ENCODE results near the gene MBNL2. TPM values are rescaled to one million over a fixed set of nuclear protein-coding genes. Genes with fewer than 3 reads are reported as not detected.

The MBNL2 gene
- total RNA-seq, 1 experiment from 2014 or later: 74.3 TPM

GRCh38 chr13:97397267-97397666 lies 175.1 kb downstream of the MBNL2 start:
- ChIA-PET POLR2A (interaction anchor here (0.6 to 1.8 kb wide), 6 partner anchors 8 to 35 kb away, joined by 3 to 11 read pairs (median 4); partner anchors contain the start of gene RAP2A), CTCF (interaction anchor here (0.6 to 1.7 kb wide), 8 partner anchors 10 to 272 kb away, joined by 3 to 5 read pairs (median 3); partner anchors contain the start of gene MBNL2)
- intact Hi-C loops (cut with micrococcal nuclease): no loop called here
- Mint-ChIP-seq H3K27ac (ENCODE audit: low read depth, unreplicated experiment) (no peak overlapping the region), H3K9me3 (ENCODE audit: unreplicated experiment) (no peaks in the 10 kb centered on the region), H3K36me3 (ENCODE audit: insufficient read depth, unreplicated experiment) (no peaks in the 10 kb centered on the region), H3K27me3 (ENCODE audit: insufficient read depth, unreplicated experiment) (no peaks in the 10 kb centered on the region), H3K4me3 (ENCODE audit: unreplicated experiment) (no peak overlapping the region), H3K4me1 (ENCODE audit: insufficient read depth, unreplicated experiment) (peaks cover 8% of the 10 kb centered on the region)
- no peak for DNase-seq (ENCODE audit: unreplicated experiment)
- TF ChIP-seq CTCF (IDR thresholded peaks at IDR 0.05; ENCODE audit: unreplicated experiment): no peak
- BruUV-seq (replicated peaks): no TSS peak

DNA sequence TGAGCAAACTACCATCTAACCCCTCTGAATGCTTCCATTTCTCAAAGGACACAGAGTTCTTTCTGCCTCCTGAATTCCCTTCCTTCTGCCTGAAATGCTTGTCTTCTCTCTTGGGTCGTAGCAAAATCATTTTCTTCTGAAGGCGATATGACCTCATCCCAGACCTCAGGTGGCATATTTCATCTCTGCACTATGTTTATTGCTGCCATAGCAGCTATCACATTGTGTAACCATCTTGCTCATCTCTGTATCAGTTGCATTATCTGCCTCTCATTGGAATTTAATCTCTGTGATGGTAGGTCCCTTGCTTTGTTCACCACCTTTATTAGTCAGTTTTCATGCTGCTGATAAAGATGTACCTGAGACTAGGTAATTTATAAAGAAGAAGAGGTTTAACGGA lies 179.3 kb downstream of the MBNL2 start:
- H3K27me3 Mint-ChIP-seq (ENCODE audit: insufficient read depth, unreplicated experiment): no peaks in the 10 kb centered on the region
- DNase-seq (ENCODE audit: unreplicated experiment): no peak
- no peaks in the 10 kb centered on the region for H3K4me1 Mint-ChIP-seq (ENCODE audit: insufficient read depth, unreplicated experiment)
- TF ChIP-seq CTCF (IDR thresholded peaks at IDR 0.05; ENCODE audit: unreplicated experiment): no peak
- no peak overlapping the region for H3K27ac Mint-ChIP-seq (ENCODE audit: low read depth, unreplicated experiment)
- no peaks in the 10 kb centered on the region for H3K9me3 Mint-ChIP-seq (ENCODE audit: unreplicated experiment)
- no peaks in the 10 kb centered on the region for H3K36me3 Mint-ChIP-seq (ENCODE audit: insufficient read depth, unreplicated experiment)
- H3K4me3 Mint-ChIP-seq (ENCODE audit: unreplicated experiment): no peak overlapping the region
- BruUV-seq (replicated peaks): no TSS peak
- POLR2A ChIA-PET: no interaction called here
- CTCF ChIA-PET: interaction anchor here (1.0 kb wide), 1 partner anchor 11 kb away, joined by 3 read pairs; no protein-coding TSS in a partner anchor
- intact Hi-C loops (cut with micrococcal nuclease): no loop called here

- H3K4me3 Mint-ChIP-seq (ENCODE audit: unreplicated experiment): no peak overlapping the region
- no peak for TF ChIP-seq CTCF (IDR thresholded peaks at IDR 0.05; ENCODE audit: unreplicated experiment)
- intact Hi-C loops (cut with micrococcal nuclease): no loop called here
- POLR2A ChIA-PET: interaction anchor here (0.7 to 2.4 kb wide), 3 partner anchors 9 to 34 kb away, joined by 3 to 12 read pairs (median 4); no protein-coding TSS in a partner anchor
- no peaks in the 10 kb centered on the region for H3K9me3 Mint-ChIP-seq (ENCODE audit: unreplicated experiment)
- DNase-seq (ENCODE audit: unreplicated experiment): no peak
- no peaks in the 10 kb centered on the region for H3K27me3 Mint-ChIP-seq (ENCODE audit: insufficient read depth, unreplicated experiment)
- H3K27ac Mint-ChIP-seq (ENCODE audit: low read depth, unreplicated experiment): no peak overlapping the region
- no peaks in the 10 kb centered on the region for H3K36me3 Mint-ChIP-seq (ENCODE audit: insufficient read depth, unreplicated experiment)
- no peaks in the 10 kb centered on the region for H3K4me1 Mint-ChIP-seq (ENCODE audit: insufficient read depth, unreplicated experiment)
- BruUV-seq (replicated peaks): no TSS peak
- CTCF ChIA-PET: interaction anchor here (0.6 to 1.3 kb wide), 3 partner anchors 9 to 44 kb away, joined by 3 read pairs; no protein-coding TSS in a partner anchor
Observed at GRCh38 chr13:97403893-97404750, 182.0 kb downstream of the MBNL2 start.

DNA sequence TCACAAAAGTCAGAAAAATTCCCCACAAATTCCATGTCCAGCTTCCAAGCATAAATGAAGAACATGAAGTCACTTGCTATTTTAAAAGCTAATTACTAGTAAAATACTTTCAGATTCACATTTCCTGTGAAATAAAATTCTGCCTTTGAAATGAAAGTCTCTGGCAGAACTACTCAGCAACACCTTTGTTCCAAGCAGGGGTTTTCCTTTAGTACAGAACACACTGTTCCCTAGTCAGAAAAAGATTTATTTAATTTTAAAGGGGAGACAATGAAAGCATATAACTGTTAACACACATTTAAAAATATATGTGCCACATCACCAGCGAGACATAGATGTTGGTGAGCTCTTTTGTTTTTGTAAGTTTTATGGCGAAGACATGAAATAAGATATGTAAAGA lies 185.4 kb downstream of the MBNL2 start:
- intact Hi-C loops (cut with micrococcal nuclease): no loop called here
- no peak for DNase-seq (ENCODE audit: unreplicated experiment)
- no peaks in the 10 kb centered on the region for H3K4me1 Mint-ChIP-seq (ENCODE audit: insufficient read depth, unreplicated experiment)
- H3K27ac Mint-ChIP-seq (ENCODE audit: low read depth, unreplicated experiment): no peak overlapping the region
- no peak overlapping the region for H3K4me3 Mint-ChIP-seq (ENCODE audit: unreplicated experiment)
- H3K9me3 Mint-ChIP-seq (ENCODE audit: unreplicated experiment): no peaks in the 10 kb centered on the region
- CTCF ChIA-PET: interaction anchor here (0.6 to 1.6 kb wide), 5 partner anchors 16 to 1539 kb away, joined by 3 to 7 read pairs (median 4); no protein-coding TSS in a partner anchor
- H3K36me3 Mint-ChIP-seq (ENCODE audit: insufficient read depth, unreplicated experiment): no peaks in the 10 kb centered on the region
- POLR2A ChIA-PET: interaction anchor here (0.8 to 1.2 kb wide), 4 partner anchors 10 to 310 kb away, joined by 3 to 4 read pairs (median 3); no protein-coding TSS in a partner anchor
- no peaks in the 10 kb centered on the region for H3K27me3 Mint-ChIP-seq (ENCODE audit: insufficient read depth, unreplicated experiment)
- BruUV-seq (replicated peaks): no TSS peak
- TF ChIP-seq CTCF (IDR thresholded peaks at IDR 0.05; ENCODE audit: unreplicated experiment): no peak

All from MCF 10A (cell line).